WERI-Rb-1 (cell line): ENCODE data around the gene GNG12.

Experiments used
- DNase-seq: peaks from one replicate; pipeline ENCODE4 v3.0.0-alpha.2; 2020
- H3K27ac ChIP-seq: fragments of 250-450 bp; sonication (Bioruptor Pico); 2 replicates; pipeline ENCODE4 v1.5.1; 2020; ENCODE audit warnings: mild to moderate bottlenecking, moderate library complexity
- H3K27me3 ChIP-seq: fragments of 250-450 bp; sonication (Bioruptor Pico); 2 replicates; pipeline ENCODE4 v1.5.1; 2021; ENCODE audit warnings: mild to moderate bottlenecking, low read depth, moderate library complexity; ENCODE audit not compliant: insufficient read depth, severe bottlenecking
- H3K36me3 ChIP-seq: fragments of 250-450 bp; sonication (Bioruptor Pico); 2 replicates; pipeline ENCODE4 v1.5.1; 2020; ENCODE audit warnings: mild to moderate bottlenecking, moderate library complexity
- H3K4me3 ChIP-seq: 2 replicates; pipeline ENCODE4 v1.5.1; 2011; ENCODE audit warnings: low read depth, mild to moderate bottlenecking, control low read depth, low read length
- H3K9me3 ChIP-seq: fragments of 250-450 bp; sonication (Bioruptor Pico); 2 replicates; pipeline ENCODE4 v1.5.1; 2021; ENCODE audit warnings: mild to moderate bottlenecking, moderate library complexity; ENCODE audit not compliant: severe bottlenecking
- CTCF ChIP-seq: IDR thresholded peaks from 2 replicates; pipeline ENCODE4 v1.5.1; 2011; ENCODE audit warnings: low read depth, mild to moderate bottlenecking, control low read depth, inconsistent platforms, low read length

GNG12 gene

GRCh38 chr1:67688526-67689219, 144.6 kb downstream of the GNG12 start:
- H3K27me3 ChIP-seq: no peaks in the 10 kb centered on the region
- no peak for DNase-seq
- TF ChIP-seq CTCF: no peak
- peaks cover 49% of the 10 kb centered on the region for H3K36me3 ChIP-seq
- H3K9me3 ChIP-seq: no peaks in the 10 kb centered on the region
- H3K27ac ChIP-seq: no peak overlapping the region
- no peak overlapping the region for H3K4me3 ChIP-seq

- Histone ChIP-seq H3K36me3 (peaks cover 49% of the 10 kb centered on the region), H3K27ac (no peak overlapping the region), H3K4me3 (peak overlapping the region; percentile 100), H3K9me3 (no peaks in the 10 kb centered on the region), H3K27me3 (no peaks in the 10 kb centered on the region)
- no peak for DNase-seq
- no peak for TF ChIP-seq CTCF
These were observed 145.6 kb downstream of the GNG12 start for GRCh38 chr1:67687649-67688048.

GRCh38 chr1:67687198-67687545, 146.1 kb downstream of the GNG12 start:
- TF ChIP-seq CTCF: no peak
- peaks cover 49% of the 10 kb centered on the region for H3K36me3 ChIP-seq

GRCh38 chr1:67686267-67687197, 146.7 kb downstream of the GNG12 start:
- no peaks in the 10 kb centered on the region for H3K27me3 ChIP-seq
- H3K9me3 ChIP-seq: no peaks in the 10 kb centered on the region
- H3K27ac ChIP-seq: peak overlapping the region; percentile 95
- TF ChIP-seq CTCF: no peak
- peak; percentile 86 for DNase-seq
- peak overlapping the region; percentile 100 for H3K4me3 ChIP-seq
- H3K36me3 ChIP-seq: peaks cover 49% of the 10 kb centered on the region

More at GRCh38 chr1:67687198-67687545, 146.1 kb downstream of the GNG12 start:
- no peak for DNase-seq
- Histone ChIP-seq H3K4me3 (peak overlapping the region; percentile 100), H3K9me3 (no peaks in the 10 kb centered on the region), H3K27ac (peak overlapping the region; percentile 63), H3K27me3 (no peaks in the 10 kb centered on the region)

GRCh38 chr1:67685558-67686266, 147.6 kb downstream of the GNG12 start:
- Histone ChIP-seq H3K27ac (peak overlapping the region; percentile 95), H3K4me3 (peak overlapping the region; percentile 100), H3K27me3 (no peaks in the 10 kb centered on the region), H3K9me3 (no peaks in the 10 kb centered on the region), H3K36me3 (peaks cover 49% of the 10 kb centered on the region)
- peak; percentile 42 for DNase-seq
- TF ChIP-seq CTCF: no peak
